ENCODE measurements around the gene OR6M1. TPM values are rescaled to one million over a fixed set of nuclear protein-coding genes. Genes with fewer than 3 reads are reported as not detected.

The OR6M1 gene
- total and polyA plus RNA-seq, 4 donors, result not detected

DNA sequence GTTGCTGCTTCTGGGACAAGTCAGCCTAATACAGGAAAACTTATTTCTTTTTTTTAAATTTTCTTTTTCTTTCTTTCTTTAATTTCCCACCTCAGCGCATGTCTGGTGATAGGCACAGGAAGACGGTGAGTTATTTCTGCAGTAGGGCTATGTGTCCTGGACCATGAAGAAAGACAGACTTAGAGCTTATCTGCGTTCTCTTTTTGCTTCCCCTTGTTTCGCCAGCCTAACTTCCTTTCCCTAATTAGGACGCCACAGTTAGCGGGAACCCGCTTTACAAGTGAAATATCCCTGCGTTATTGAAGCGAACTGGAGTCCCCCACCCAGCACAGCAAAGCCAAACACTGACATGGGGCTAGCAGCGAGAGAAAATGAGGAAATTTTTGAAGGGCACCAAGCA lies 8.6 kb downstream of the OR6M1 start (continued):
- TF ChIP-seq, protein P1, sequence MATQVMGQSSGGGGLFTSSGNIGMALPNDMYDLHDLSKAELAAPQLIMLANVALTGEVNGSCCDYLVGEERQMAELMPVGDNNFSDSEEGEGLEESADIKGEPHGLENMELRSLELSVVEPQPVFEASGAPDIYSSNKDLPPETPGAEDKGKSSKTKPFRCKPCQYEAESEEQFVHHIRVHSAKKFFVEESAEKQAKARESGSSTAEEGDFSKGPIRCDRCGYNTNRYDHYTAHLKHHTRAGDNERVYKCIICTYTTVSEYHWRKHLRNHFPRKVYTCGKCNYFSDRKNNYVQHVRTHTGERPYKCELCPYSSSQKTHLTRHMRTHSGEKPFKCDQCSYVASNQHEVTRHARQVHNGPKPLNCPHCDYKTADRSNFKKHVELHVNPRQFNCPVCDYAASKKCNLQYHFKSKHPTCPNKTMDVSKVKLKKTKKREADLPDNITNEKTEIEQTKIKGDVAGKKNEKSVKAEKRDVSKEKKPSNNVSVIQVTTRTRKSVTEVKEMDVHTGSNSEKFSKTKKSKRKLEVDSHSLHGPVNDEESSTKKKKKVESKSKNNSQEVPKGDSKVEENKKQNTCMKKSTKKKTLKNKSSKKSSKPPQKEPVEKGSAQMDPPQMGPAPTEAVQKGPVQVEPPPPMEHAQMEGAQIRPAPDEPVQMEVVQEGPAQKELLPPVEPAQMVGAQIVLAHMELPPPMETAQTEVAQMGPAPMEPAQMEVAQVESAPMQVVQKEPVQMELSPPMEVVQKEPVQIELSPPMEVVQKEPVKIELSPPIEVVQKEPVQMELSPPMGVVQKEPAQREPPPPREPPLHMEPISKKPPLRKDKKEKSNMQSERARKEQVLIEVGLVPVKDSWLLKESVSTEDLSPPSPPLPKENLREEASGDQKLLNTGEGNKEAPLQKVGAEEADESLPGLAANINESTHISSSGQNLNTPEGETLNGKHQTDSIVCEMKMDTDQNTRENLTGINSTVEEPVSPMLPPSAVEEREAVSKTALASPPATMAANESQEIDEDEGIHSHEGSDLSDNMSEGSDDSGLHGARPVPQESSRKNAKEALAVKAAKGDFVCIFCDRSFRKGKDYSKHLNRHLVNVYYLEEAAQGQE (IDR thresholded peaks at IDR 0.05), result no peak
- TF ChIP-seq RAD21 (IDR thresholded peaks at IDR 0.05), result no peak

DNA sequence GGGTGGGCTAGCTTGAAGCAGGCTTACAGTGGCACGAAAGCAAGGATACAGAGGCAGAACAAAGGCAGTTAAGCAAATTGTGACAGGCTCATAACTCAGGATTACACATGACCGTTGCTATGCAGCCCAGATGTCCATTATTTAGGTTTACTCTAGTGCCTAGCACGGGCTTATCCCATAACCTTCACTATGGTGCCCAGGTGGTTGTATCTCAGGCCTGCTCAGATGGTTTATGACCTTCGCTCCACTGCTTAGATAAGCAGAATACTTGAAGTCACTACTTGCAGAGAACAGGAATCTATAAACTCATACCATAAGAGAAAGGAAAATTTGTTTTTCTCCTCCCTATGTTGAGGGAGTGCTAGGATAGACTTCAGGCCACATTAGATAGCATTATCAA lies 9.0 kb downstream of the OR6M1 start:
- DNase-seq (ENCODE audit: low spot score), result no peak
- no peak overlapping the region for H3K4me3 ChIP-seq (ENCODE audit: low read depth in 1 of 3, low read length in 3 of 3)
- H3K27me3 ChIP-seq (ENCODE audit: control insufficient read depth in 4 of 4, insufficient read depth in 4 of 4, low read length in 3 of 4), result no peaks in the 10 kb centered on the region
- 83% methylated on average over 4 of the region's 4 CpGs for WGBS
- peaks cover 2 to 8% (median 4%) of the 10 kb centered on the region in 4 donors for H3K4me1 ChIP-seq (ENCODE audit: control insufficient read depth in 4 of 4, insufficient read depth in 4 of 4, low read length in 3 of 4)
- H3K36me3 ChIP-seq (ENCODE audit: control insufficient read depth in 4 of 4, insufficient read depth in 3 of 4, low read depth in 1 of 4, low read length in 3 of 4), result no peaks in the 10 kb centered on the region
- TF ChIP-seq CTCF (IDR thresholded peaks at IDR 0.05; ENCODE audit: low read depth, low read length, missing input control) (no peak), MAX (IDR thresholded peaks at IDR 0.05) (no peak), SP1 (IDR thresholded peaks at IDR 0.05) (no peak), GABPA (IDR thresholded peaks at IDR 0.05 in 1 of 2, conservative IDR thresholded peaks at IDR 0.05 in 1 of 2) (no peak), JUND (IDR thresholded peaks at IDR 0.05) (no peak)
- H3K9ac ChIP-seq (ENCODE audit: low read depth in 1 of 2, low read length in 2 of 2), result no peak overlapping the region
- no peak overlapping the region for H3K27ac ChIP-seq (ENCODE audit: low read depth in 1 of 2, low read length in 2 of 2)
- no peaks in the 10 kb centered on the region for H3K9me3 ChIP-seq (ENCODE audit: control insufficient read depth in 4 of 4, low read length in 3 of 4)

DNA sequence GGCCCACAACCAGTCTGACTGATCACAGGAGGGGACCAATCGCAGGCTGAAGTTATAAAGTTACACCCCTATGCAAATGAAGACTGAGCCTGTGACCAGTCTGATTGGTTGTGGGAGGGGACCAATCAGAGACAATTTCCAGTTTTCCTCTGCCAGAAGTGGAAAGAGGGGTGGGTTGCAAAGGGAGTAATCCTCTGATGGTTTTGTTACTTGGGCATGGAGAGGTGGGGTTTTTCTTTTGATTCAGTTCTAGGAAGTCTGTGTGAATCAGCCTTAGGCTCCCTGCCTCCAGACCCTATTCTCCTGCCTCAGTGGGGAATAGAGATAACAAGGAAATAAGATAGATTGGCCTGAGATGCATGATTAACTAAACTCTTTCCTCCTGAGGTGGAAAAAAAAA lies 9.9 kb downstream of the OR6M1 start:
- peaks cover 2 to 8% (median 4%) of the 10 kb centered on the region in 4 donors for H3K4me1 ChIP-seq (ENCODE audit: control insufficient read depth in 4 of 4, insufficient read depth in 4 of 4, low read length in 3 of 4)
- TF ChIP-seq YY1 (IDR thresholded peaks at IDR 0.05) (no peak), MAX (IDR thresholded peaks at IDR 0.05) (no peak), CTCF (IDR thresholded peaks at IDR 0.05; ENCODE audit: low read depth, low read length, missing input control) (no peak), FOXA2 (IDR thresholded peaks at IDR 0.05) (no peak), RXRA (IDR thresholded peaks at IDR 0.05) (no peak), FOXA1 (IDR thresholded peaks at IDR 0.05) (no peak), GABPA (IDR thresholded peaks at IDR 0.05 in 1 of 2, conservative IDR thresholded peaks at IDR 0.05 in 1 of 2) (no peak), NR2F2 (IDR thresholded peaks at IDR 0.05) (no peak), TAF1 (conservative IDR thresholded peaks at IDR 0.05) (no peak), JUND (IDR thresholded peaks at IDR 0.05) (no peak)
- TF ChIP-seq, protein P2, sequence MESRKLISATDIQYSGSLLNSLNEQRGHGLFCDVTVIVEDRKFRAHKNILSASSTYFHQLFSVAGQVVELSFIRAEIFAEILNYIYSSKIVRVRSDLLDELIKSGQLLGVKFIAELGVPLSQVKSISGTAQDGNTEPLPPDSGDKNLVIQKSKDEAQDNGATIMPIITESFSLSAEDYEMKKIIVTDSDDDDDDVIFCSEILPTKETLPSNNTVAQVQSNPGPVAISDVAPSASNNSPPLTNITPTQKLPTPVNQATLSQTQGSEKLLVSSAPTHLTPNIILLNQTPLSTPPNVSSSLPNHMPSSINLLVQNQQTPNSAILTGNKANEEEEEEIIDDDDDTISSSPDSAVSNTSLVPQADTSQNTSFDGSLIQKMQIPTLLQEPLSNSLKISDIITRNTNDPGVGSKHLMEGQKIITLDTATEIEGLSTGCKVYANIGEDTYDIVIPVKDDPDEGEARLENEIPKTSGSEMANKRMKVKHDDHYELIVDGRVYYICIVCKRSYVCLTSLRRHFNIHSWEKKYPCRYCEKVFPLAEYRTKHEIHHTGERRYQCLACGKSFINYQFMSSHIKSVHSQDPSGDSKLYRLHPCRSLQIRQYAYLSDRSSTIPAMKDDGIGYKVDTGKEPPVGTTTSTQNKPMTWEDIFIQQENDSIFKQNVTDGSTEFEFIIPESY (IDR thresholded peaks at IDR 0.05), result no peak
- TF ChIP-seq, protein P1 (IDR thresholded peaks at IDR 0.05), result no peak
- H3K9ac ChIP-seq (ENCODE audit: low read depth in 1 of 2, low read length in 2 of 2), result no peak overlapping the region
- no peak for DNase-seq (ENCODE audit: low spot score)
- no peak overlapping the region for H3K4me3 ChIP-seq (ENCODE audit: low read depth in 1 of 3, low read length in 3 of 3)
- no peaks in the 10 kb centered on the region for H3K36me3 ChIP-seq (ENCODE audit: control insufficient read depth in 4 of 4, insufficient read depth in 3 of 4, low read depth in 1 of 4, low read length in 3 of 4)
- no peaks in the 10 kb centered on the region for H3K27me3 ChIP-seq (ENCODE audit: control insufficient read depth in 4 of 4, insufficient read depth in 4 of 4, low read length in 3 of 4)
- WGBS, result 93% methylated on average over 1 of the region's 1 CpG
- no peak overlapping the region for H3K27ac ChIP-seq (ENCODE audit: low read depth in 1 of 2, low read length in 2 of 2)
- no peaks in the 10 kb centered on the region for H3K9me3 ChIP-seq (ENCODE audit: control insufficient read depth in 4 of 4, low read length in 3 of 4)

Measured in liver (tissue), 9 donors.